Measurements from ENCODE around the gene RABGAP1L.

- no peak for TF ChIP-seq SPI1 (IDR thresholded peaks at IDR 0.05; ENCODE audit: low read depth, low read length)
- TF ChIP-seq POLR2A (IDR thresholded peaks at IDR 0.05; ENCODE audit: low read depth, low read length): no peak
- no peak for TF ChIP-seq POLR2AphosphoS5 (IDR thresholded peaks at IDR 0.05; ENCODE audit: low read depth, low read length)
Measured at GRCh38 chr1:174337000-174337681, 177.8 kb downstream of the RABGAP1L start.
